Right lobe of liver (tissue), 4 donors: ENCODE measurements around the gene TACR3.

ENCODE experiments used
- CTCF ChIP-seq, 4 donors: fragments of 200-600 bp in 3 of 4; fragments of 450-650 bp in 1 of 4; IDR thresholded peaks; one replicate each; pipeline versions ENCODE4 v1.5.1 to v1.8.0; 2016 to 2022; ENCODE audit warnings: antibody characterized with exemption in 4 of 4, mild to moderate bottlenecking in 2 of 4
- POLR2A ChIP-seq: fragments of 450-650 bp; IDR thresholded peaks from one replicate; pipeline ENCODE4 v1.6.1; 2017; ENCODE audit warnings: antibody characterized with exemption, mild to moderate bottlenecking
- donor health status: DM: no; HTN: no; CAD: no.
- donor health status: DM: no; HTN: no; CAD: no.
- donor health status: DM: no; HTN: yes; CAD: no.

- TF ChIP-seq POLR2A (no peak), CTCF (IDR thresholded peaks at IDR 0.05) (no peak)
Observed at GRCh38 chr4:103756741-103757140, 37.0 kb upstream of the TACR3 start.
